Measurements from ENCODE around the gene AOPEP. TPM values are rescaled to one million over a fixed set of nuclear protein-coding genes. Genes with fewer than 3 reads are reported as not detected.
A peak's percentile ranks its signal among the peaks of the same experiment; 100 is the strongest.

AOPEP gene
- polyA plus RNA-seq, 1 of the 3 experiments (the other 2 are of a cell fraction), result 54.6 TPM

DNA sequence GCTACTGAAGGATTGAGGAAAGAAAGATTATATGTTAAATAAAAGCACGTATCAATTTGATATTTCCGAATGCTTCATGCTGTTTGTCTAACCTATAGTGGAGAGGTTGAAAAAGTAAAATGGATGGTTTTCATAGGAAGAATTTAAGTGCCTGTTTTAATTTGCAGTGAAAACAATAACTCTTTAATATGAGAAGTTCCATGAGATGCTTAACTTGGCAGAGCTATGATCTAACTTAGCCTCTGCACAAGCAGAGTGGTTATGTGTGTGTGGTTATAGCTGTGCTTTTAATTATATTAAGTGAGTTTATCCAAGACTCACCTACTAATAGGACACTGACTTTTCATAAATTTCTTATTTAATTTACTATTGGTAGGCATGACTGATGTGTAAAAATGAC lies 57.4 kb downstream of the AOPEP start:
- Histone ChIP-seq H4K20me1 (ENCODE audit: insufficient read depth) (no peaks in the 10 kb centered on the region), H3K36me3 (replicated peaks in 1 of 2; ENCODE audit: control insufficient read depth in 1 of 2, insufficient read depth in 2 of 2, low read length in 1 of 2) (no peaks in the 10 kb centered on the region), H3K9me3 (no peaks in the 10 kb centered on the region), H3K4me2 (no peak overlapping the region), H2AFZ (ENCODE audit: low read depth) (no peak overlapping the region), H3K9me2 (no peaks in the 10 kb centered on the region), H3K79me2 (ENCODE audit: insufficient read depth) (no peaks in the 10 kb centered on the region; the same call in 1 of the 2 replicates), H3K27me3 (ENCODE audit: insufficient read depth) (no peaks in the 10 kb centered on the region), H3K4me3 (ENCODE audit: low read depth in 2 of 2, low read length in 1 of 2) (no peak overlapping the region), H3F3A (replicated peaks; ENCODE audit: insufficient read depth) (peaks cover 22% of the 10 kb centered on the region), H3K4me1 (ENCODE audit: control insufficient read depth in 1 of 2, insufficient read depth in 2 of 2, low read depth in 1 of 2, low read length in 1 of 2) (peaks cover 8 to 44% of the 10 kb centered on the region in 2 experiments), H3K9ac (no peak overlapping the region), H3K27ac (ENCODE audit: low read depth in 2 of 2, low read length in 1 of 2) (peak overlapping the region; percentile 93 to 97)
- WGBS (ENCODE audit: low lambda C conversion rate), result 84% methylated on average over 2 of the region's 2 CpGs
- POLR2A ChIA-PET, result interaction anchor here (1.9 kb wide), 1 partner anchor 103 kb away, joined by 4 read pairs; no protein-coding TSS in a partner anchor
- peak; percentile 13; the same call in 1 of the 2 replicates for TF ChIP-seq RAD21 (IDR thresholded peaks at IDR 0.05; ENCODE audit: low read length)
- TF ChIP-seq NFIC (IDR thresholded peaks at IDR 0.05; ENCODE audit: borderline replicate concordance), result no peak
- DNase-seq, result no peak
- CTCF ChIA-PET, result interaction anchor here (0.6 to 7.5 kb wide), 28 partner anchors 13 to 485 kb away, joined by 3 to 124 read pairs (median 4); no protein-coding TSS in a partner anchor

DNA sequence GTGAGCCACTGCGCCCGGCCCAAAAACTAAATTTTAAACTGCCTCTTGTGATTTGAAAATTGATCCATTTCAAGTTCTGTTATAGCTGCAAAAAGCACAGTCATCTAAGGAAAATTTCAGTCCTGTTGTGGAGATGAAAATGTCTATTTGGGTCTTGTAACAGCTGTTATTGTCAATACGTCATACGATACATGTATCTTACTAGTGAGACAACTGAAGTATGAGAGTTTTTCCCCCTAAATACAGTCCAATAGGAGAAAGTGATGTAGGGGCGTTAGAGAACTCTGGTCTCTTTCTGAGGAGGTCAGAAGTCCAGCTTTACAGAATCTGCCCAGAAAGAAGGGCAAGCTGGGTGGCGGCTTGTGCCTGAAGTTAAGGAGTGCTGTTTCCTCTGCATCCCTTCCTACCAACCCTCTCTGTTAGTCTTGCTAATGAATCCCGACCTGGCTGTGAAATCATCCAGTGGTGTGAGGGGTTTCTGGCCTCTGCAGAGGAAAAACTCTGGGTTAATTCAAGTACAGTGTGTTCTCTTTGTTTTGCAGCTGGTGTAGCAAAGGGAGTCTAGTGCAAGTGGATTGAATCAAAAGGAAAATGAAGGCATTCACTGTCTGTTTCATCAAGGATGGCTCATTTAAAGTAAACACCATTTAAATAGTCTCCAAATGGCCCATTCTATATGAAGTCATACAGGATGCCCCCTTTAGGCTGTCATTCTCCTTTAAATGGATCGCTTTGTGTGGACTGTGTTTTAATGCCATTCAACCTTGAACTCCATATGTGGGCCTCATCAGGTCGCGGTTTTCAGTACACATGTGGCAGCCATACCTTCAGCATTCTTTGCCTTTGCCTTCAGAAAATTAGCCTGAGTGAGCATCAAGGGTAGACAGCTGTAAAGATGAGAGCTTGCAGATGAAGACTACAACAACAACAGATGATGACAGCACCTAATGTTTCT lies 59.0 kb downstream of the AOPEP start:
- Histone ChIP-seq H3K9me2 (no peaks in the 10 kb centered on the region), H3K4me2 (no peak overlapping the region), H3K27ac (ENCODE audit: low read depth in 2 of 2, low read length in 1 of 2) (peak overlapping the region in 1 of 2 experiments; percentile 67; a peak in 2 of 4 replicates), H3K79me2 (ENCODE audit: insufficient read depth) (no peaks in the 10 kb centered on the region; the same call in 1 of the 2 replicates), H3K4me1 (ENCODE audit: control insufficient read depth in 1 of 2, insufficient read depth in 2 of 2, low read depth in 1 of 2, low read length in 1 of 2) (peaks cover 8 to 38% of the 10 kb centered on the region in 2 experiments), H3K36me3 (replicated peaks in 1 of 2; ENCODE audit: control insufficient read depth in 1 of 2, insufficient read depth in 2 of 2, low read length in 1 of 2) (no peaks in the 10 kb centered on the region), H3K4me3 (ENCODE audit: low read depth in 2 of 2, low read length in 1 of 2) (no peak overlapping the region), H3K9ac (no peak overlapping the region), H4K20me1 (ENCODE audit: insufficient read depth) (no peaks in the 10 kb centered on the region), H2AFZ (ENCODE audit: low read depth) (no peak overlapping the region), H3K27me3 (ENCODE audit: insufficient read depth) (no peaks in the 10 kb centered on the region), H3F3A (replicated peaks; ENCODE audit: insufficient read depth) (peaks cover 22% of the 10 kb centered on the region), H3K9me3 (no peaks in the 10 kb centered on the region)
- ChIA-PET POLR2A (interaction anchor here (1.9 kb wide), 1 partner anchor 104 kb away, joined by 4 read pairs; no protein-coding TSS in a partner anchor), CTCF (interaction anchor here (0.7 to 7.5 kb wide), 5 partner anchors 83 to 1432 kb away, joined by 3 to 124 read pairs (median 3); no protein-coding TSS in a partner anchor)
- WGBS (ENCODE audit: low lambda C conversion rate), result 96% methylated on average over 9 of the region's 10 CpGs
- no peak for TF ChIP-seq MXI1 (IDR thresholded peaks at IDR 0.05; ENCODE audit: low read depth, low read length)
- TF ChIP-seq, protein P1, sequence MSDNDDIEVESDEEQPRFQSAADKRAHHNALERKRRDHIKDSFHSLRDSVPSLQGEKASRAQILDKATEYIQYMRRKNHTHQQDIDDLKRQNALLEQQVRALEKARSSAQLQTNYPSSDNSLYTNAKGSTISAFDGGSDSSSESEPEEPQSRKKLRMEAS (IDR thresholded peaks at IDR 0.05; ENCODE audit: low read depth), result no peak
- no peak for TF ChIP-seq YY1 (IDR thresholded peaks at IDR 0.05; ENCODE audit: low read depth)
- no peak for TF ChIP-seq TEAD4 (IDR thresholded peaks at IDR 0.05; ENCODE audit: borderline replicate concordance, insufficient read depth)
- TF ChIP-seq, protein P2, sequence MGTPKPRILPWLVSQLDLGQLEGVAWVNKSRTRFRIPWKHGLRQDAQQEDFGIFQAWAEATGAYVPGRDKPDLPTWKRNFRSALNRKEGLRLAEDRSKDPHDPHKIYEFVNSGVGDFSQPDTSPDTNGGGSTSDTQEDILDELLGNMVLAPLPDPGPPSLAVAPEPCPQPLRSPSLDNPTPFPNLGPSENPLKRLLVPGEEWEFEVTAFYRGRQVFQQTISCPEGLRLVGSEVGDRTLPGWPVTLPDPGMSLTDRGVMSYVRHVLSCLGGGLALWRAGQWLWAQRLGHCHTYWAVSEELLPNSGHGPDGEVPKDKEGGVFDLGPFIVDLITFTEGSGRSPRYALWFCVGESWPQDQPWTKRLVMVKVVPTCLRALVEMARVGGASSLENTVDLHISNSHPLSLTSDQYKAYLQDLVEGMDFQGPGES (IDR thresholded peaks at IDR 0.05; ENCODE audit: low read depth, low read length), result no peak
- TF ChIP-seq RXRA (IDR thresholded peaks at IDR 0.05; ENCODE audit: borderline replicate concordance, low read depth), result no peak
- TF ChIP-seq GABPA (IDR thresholded peaks at IDR 0.05; ENCODE audit: low read depth), result no peak
- no peak for TF ChIP-seq EZH2phosphoT487 (IDR thresholded peaks at IDR 0.05; ENCODE audit: borderline replicate concordance, low read depth)
- no peak for TF ChIP-seq NFIC (IDR thresholded peaks at IDR 0.05; ENCODE audit: borderline replicate concordance)
- TF ChIP-seq, protein P3, sequence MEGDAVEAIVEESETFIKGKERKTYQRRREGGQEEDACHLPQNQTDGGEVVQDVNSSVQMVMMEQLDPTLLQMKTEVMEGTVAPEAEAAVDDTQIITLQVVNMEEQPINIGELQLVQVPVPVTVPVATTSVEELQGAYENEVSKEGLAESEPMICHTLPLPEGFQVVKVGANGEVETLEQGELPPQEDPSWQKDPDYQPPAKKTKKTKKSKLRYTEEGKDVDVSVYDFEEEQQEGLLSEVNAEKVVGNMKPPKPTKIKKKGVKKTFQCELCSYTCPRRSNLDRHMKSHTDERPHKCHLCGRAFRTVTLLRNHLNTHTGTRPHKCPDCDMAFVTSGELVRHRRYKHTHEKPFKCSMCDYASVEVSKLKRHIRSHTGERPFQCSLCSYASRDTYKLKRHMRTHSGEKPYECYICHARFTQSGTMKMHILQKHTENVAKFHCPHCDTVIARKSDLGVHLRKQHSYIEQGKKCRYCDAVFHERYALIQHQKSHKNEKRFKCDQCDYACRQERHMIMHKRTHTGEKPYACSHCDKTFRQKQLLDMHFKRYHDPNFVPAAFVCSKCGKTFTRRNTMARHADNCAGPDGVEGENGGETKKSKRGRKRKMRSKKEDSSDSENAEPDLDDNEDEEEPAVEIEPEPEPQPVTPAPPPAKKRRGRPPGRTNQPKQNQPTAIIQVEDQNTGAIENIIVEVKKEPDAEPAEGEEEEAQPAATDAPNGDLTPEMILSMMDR (IDR thresholded peaks at IDR 0.05), result no peak
- TF ChIP-seq FOXM1 (IDR thresholded peaks at IDR 0.05; ENCODE audit: low read depth), result no peak
- no peak for TF ChIP-seq POLR2AphosphoS5 (IDR thresholded peaks at IDR 0.05; ENCODE audit: low read depth, low read length)
- no peak for TF ChIP-seq FOXJ3 (CRISPR knock-in tag; IDR thresholded peaks at IDR 0.05)
- DNase-seq, result no peak
